Measurements from ENCODE around the gene TAF4.

Gene TAF4

GRCh38 chr20:61965606-61966491 lies 99.8 kb downstream of the TAF4 start:
- DNase-seq (ENCODE audit: low read depth in 2 of 2) = no peak

GRCh38 chr20:61964675-61965605 lies 100.7 kb downstream of the TAF4 start:
- no peak for DNase-seq (ENCODE audit: low read depth in 2 of 2)

DNA sequence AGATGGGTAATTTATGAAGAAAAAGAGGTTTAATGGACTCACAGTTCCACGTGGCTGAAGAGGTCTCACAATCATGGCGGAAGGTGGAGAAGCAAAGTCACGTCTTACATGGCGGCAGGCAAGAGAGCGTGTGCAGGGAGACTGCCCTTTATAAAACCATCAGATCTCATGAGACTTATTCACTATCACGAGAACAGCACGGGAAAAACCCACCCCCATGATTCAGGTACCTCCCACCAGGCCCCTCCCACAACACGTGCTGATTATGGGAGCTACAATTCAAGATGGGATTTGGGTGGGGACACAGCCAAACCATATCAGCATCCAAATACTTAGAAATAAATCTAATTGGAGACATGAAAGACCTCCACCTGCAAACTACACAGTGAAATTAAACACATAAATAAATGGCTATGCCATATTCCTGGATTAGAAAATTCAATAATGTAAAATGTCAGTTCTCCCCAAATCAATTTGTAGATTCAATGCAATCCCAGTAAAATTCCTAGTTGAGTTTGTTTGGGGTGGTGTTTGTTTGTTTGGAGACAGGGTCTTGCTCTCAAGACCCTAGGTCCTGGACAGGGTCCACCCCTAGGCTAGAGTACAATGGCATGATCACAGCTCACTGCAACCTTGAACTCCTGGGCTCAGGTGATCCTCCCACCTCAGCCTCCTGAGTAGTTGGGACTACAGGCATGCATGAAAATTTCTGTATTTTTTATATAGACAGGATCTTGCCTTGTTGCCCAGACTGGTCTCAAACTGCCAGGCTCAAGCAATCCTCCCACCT lies 101.6 kb downstream of the TAF4 start:
- no peak for DNase-seq (ENCODE audit: low read depth in 2 of 2)

GRCh38 chr20:61963149-61963548 lies 102.5 kb downstream of the TAF4 start:
- no peak for DNase-seq (ENCODE audit: low read depth in 2 of 2)

- no peak for DNase-seq (ENCODE audit: low read depth in 2 of 2)
Measured at GRCh38 chr20:61960836-61961235, 104.8 kb downstream of the TAF4 start.

GRCh38 chr20:61958773-61959700 lies 106.6 kb downstream of the TAF4 start:
- DNase-seq (ENCODE audit: low read depth in 2 of 2) = no peak

- DNase-seq (ENCODE audit: low read depth in 2 of 2) = no peak
Measured at GRCh38 chr20:61957961-61958715, 107.5 kb downstream of the TAF4 start.

DNA sequence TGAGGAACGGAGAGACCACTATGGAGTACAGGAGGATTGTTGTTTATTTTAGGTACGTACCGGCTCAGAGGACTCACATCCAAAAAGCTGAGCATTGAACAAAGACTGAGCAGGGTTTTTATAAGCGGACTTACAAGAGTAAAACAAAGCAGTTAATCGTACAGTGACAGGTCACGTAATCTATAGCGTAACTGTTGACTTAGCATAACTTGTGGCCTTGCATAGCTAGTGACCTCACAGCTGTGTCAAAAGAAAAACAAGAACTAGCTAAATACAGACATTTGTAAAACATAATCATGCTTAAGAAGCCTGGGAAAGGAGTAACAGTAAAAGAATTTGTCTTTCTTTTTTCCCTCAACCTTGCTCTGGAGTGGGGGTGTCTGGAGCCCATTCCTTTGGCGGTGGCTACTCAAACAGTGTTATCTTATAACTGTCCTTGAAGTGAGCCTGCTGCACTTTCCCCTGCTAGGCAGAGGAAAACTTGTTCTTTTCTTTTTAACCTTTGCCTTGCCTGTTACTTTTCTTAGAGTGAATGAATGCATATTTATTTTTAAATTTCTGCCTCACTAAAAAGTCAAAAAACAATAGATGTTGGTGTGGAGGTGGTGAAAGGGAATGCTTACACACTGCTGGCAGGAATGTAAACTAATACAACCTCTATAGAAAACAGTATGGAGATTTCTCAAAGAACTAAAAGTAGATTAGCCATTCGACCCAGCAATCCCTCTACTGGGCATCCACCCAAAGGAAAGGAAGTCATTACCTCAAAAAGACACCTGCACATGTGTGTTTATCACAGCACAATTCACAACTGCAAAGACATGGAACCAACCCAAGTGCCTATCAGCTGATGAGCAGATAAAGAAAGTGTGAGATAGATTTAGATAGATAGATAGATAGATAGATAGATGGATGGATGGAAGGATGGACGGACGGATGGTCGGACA lies 109.0 kb downstream of the TAF4 start:
- DNase-seq (ENCODE audit: low read depth in 2 of 2) = no peak

DNA sequence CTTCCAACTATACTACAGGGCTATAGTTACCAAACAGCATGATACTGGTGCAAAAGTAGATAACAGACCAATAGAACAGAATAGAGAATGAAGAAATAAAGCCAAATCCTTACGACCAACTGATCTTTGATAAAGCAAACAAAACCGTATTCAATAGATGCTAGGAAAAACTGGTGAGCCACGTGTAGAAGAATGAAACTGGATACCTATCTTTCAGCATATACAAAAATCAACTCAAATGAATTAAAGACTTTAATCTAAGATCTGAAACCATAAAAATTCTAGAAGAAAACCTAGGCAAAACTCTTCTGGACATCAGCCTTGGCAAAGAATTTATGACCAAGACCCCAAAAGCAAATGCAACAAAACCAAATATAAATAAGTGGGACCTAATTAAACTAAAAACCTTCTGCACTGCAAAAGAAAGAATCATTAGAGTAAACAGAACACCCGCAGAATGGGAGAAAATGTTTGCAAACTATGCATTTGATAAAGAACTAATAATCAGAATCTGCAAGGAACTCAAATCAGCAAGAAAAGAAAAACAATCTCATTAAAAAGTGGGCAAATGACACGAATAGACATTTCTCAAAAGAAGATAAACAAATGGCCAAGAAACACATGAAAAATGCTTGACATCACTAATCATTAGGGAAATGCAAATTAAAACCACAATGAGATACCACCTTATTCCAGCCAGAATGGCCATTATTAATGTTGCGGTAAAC lies 109.8 kb downstream of the TAF4 start:
- DNase-seq (ENCODE audit: low read depth in 2 of 2) = no peak

GRCh38 chr20:61954276-61955021 lies 111.2 kb downstream of the TAF4 start:
- DNase-seq (ENCODE audit: low read depth in 2 of 2) = no peak

GRCh38 chr20:61953037-61954021 lies 112.4 kb downstream of the TAF4 start:
- no peak for DNase-seq (ENCODE audit: low read depth in 2 of 2)

GRCh38 chr20:61951695-61952533 lies 113.8 kb downstream of the TAF4 start:
- no peak for DNase-seq (ENCODE audit: low read depth in 2 of 2)

GRCh38 chr20:61950641-61951071 lies 115.0 kb downstream of the TAF4 start:
- DNase-seq (ENCODE audit: low read depth in 2 of 2) = no peak

GRCh38 chr20:61949714-61950640 lies 115.7 kb downstream of the TAF4 start:
- no peak for DNase-seq (ENCODE audit: low read depth in 2 of 2)

Data from stimulated activated CD8-positive, alpha-beta memory T cell treated with anti-CD3 and anti-CD28 coated beads, Interleukin-2, amount 100 ng/mL, for 48 hours (primary cell).